K562 (cell line): ENCODE measurements around the gene MYO3B. TPM values are rescaled to one million over a fixed set of nuclear protein-coding genes. Genes with fewer than 3 reads are reported as not detected.

Experiments
- BRD9 ChIP-seq: fragments of 450-650 bp; IDR thresholded peaks from 2 replicates; pipeline ENCODE4 v1.6.1; 2018; ENCODE audit warnings: low read depth; ENCODE audit not compliant: partially characterized antibody
- PRMT5 ChIP-seq: sonication (generic); formaldehyde crosslinking; IDR thresholded peaks from 2 replicates; pipeline ENCODE4 v1.5.0; 2020; ENCODE audit warnings: missing genetic modification reagents
- SMARCB1 ChIP-seq: IDR thresholded peaks from 2 replicates; pipeline ENCODE4 v1.6.1; 2011; ENCODE audit warnings: improper control_type of control experiment, low read depth; ENCODE audit not compliant: insufficient read length
- ZNF77 ChIP-seq: fragments of 250-450 bp; sonication (Bioruptor Pico); IDR thresholded peaks from 2 replicates; pipeline ENCODE4 v1.5.0; 2020
- polyA plus RNA-seq, 8 experiments: library from polyadenylated mRNA; depleted of rRNA in 4 of 8; stranded (reverse) in 5 of 8; unstranded in 3 of 8; fragments of >200 nt; fragmentation: Nextera tagmentation in 2 of 8; fragmentation: Illumina TruSeq in 1 of 8; extraction: Ambion mirVana in 2 of 8; extraction: Trizol in 1 of 8; gene quantifications; 2 replicates each; pipeline versions ENCODE4 v1.2.1 to v1.2.3, GENCODE V29; 2011 to 2014; ENCODE audit warnings: inconsistent platforms in 1 of 8, missing spikeins in 1 of 8
- total RNA-seq, 7 experiments: library from RNA; depleted of rRNA in 6 of 7; stranded (reverse); fragments of >200 nt in 6 of 7; fragmentation: Illumina TruSeq in 2 of 7; extraction: Trizol in 2 of 7; gene quantifications; 2 replicates each; pipeline versions ENCODE4 v1.2.1 to v1.2.3, GENCODE V29; 2011 to 2021; ENCODE audit warnings: low replicate concordance in 1 of 7
- TF ChIP-seq, protein P1 (sequence below), 2 experiments: fragments of 450-650 bp; formaldehyde crosslinking in 1 of 2; IDR thresholded peaks; 2 replicates each; pipeline versions ENCODE4 v1.4.0 to v1.6.1; 2014 to 2020; ENCODE audit warnings: mild to moderate bottlenecking in 2 of 2, borderline replicate concordance in 1 of 2, low read depth in 1 of 2

Gene MYO3B
- total and polyA plus RNA-seq, 9 of the 15 experiments (the other 6 are each of a cell fraction or from before 2014, with no cell fraction given), result 2.7 to 6.5 (median 3.6) TPM

DNA sequence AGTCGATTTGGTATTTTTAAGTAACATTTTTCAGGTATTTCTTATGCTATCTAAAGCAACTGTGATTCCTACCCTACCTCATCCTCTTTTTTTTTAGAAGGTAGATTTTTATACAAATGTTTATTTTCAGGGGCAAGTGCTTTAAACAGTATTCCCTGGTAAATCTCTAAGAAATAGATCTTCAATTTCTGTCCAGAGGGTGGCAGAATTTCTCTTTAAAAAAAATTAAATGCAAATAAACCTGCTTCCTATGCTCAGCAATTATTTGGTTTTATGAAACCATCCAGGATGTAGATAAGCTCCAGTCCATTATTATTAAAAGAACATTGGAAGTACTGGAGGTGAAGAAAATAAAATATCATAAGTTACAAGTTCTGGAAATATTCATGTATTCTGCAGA lies 191.9 kb downstream of the MYO3B start (continued):
- TF ChIP-seq, protein P1, sequence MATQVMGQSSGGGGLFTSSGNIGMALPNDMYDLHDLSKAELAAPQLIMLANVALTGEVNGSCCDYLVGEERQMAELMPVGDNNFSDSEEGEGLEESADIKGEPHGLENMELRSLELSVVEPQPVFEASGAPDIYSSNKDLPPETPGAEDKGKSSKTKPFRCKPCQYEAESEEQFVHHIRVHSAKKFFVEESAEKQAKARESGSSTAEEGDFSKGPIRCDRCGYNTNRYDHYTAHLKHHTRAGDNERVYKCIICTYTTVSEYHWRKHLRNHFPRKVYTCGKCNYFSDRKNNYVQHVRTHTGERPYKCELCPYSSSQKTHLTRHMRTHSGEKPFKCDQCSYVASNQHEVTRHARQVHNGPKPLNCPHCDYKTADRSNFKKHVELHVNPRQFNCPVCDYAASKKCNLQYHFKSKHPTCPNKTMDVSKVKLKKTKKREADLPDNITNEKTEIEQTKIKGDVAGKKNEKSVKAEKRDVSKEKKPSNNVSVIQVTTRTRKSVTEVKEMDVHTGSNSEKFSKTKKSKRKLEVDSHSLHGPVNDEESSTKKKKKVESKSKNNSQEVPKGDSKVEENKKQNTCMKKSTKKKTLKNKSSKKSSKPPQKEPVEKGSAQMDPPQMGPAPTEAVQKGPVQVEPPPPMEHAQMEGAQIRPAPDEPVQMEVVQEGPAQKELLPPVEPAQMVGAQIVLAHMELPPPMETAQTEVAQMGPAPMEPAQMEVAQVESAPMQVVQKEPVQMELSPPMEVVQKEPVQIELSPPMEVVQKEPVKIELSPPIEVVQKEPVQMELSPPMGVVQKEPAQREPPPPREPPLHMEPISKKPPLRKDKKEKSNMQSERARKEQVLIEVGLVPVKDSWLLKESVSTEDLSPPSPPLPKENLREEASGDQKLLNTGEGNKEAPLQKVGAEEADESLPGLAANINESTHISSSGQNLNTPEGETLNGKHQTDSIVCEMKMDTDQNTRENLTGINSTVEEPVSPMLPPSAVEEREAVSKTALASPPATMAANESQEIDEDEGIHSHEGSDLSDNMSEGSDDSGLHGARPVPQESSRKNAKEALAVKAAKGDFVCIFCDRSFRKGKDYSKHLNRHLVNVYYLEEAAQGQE (IDR thresholded peaks at IDR 0.05; ENCODE audit: borderline replicate concordance), result peak; percentile 57; the same call in 1 of the 2 replicates
- TF ChIP-seq, protein P1 (CRISPR knock-in tag; IDR thresholded peaks at IDR 0.05; ENCODE audit: low read depth), result no peak
- TF ChIP-seq SMARCB1, result no peak
- TF ChIP-seq BRD9, result no peak
- no peak for TF ChIP-seq PRMT5 (CRISPR knock-in tag)
- no peak for TF ChIP-seq ZNF77 (CRISPR knock-in tag)
- TF ChIP-seq, all 486 proteins: peak for 8
